ENCODE data around the gene COL6A2. TPM values are rescaled to one million over a fixed set of nuclear protein-coding genes. Genes with fewer than 3 reads are reported as not detected.

The COL6A2 gene
- total RNA-seq, 6 experiments from 2014 or later, result 17.3 to 81.7 (median 38.4) TPM

GRCh38 chr21:46141767-46142581, 44.1 kb downstream of the COL6A2 start:
- WGBS (ENCODE audit: insufficient coverage, low coverage, low lambda C conversion rate, missing lambda C conversion rate), result 91% methylated on average over 11 of the region's 45 CpGs
- ATAC-seq (no peak), DNase-seq (peak; percentile 23 to 56 (median 48))
- TF ChIP-seq POLR2A (IDR thresholded peaks at IDR 0.05) (no peak), CTCF (IDR thresholded peaks at IDR 0.05) (no peak)
- no peak overlapping the region for H3K4me3 ChIP-seq
- peaks cover 0 to 76% (median 32%) of the 10 kb centered on the region in 4 donors for H3K36me3 ChIP-seq
- H3K27me3 ChIP-seq, result no peaks in the 10 kb centered on the region
- no peak overlapping the region for H3K27ac ChIP-seq
- intact Hi-C loops (cut with DNase I), result no loop called here
- H3K9me3 ChIP-seq, result no peaks in the 10 kb centered on the region
- no peaks in the 10 kb centered on the region for H3K4me1 ChIP-seq

- H3K36me3 ChIP-seq, result peaks cover 0 to 78% (median 33%) of the 10 kb centered on the region in 4 donors
- 79% methylated on average over 11 of the region's 21 CpGs for WGBS (ENCODE audit: insufficient coverage, low coverage, low lambda C conversion rate, missing lambda C conversion rate)
- H3K4me3 ChIP-seq, result no peak overlapping the region
- ATAC-seq (no peak), DNase-seq (peak; percentile 14 to 54 (median 42))
- no peak overlapping the region for H3K27ac ChIP-seq
- no peaks in the 10 kb centered on the region for H3K4me1 ChIP-seq
- no peaks in the 10 kb centered on the region for H3K9me3 ChIP-seq
- H3K27me3 ChIP-seq, result no peaks in the 10 kb centered on the region
- no peak for TF ChIP-seq CTCF (IDR thresholded peaks at IDR 0.05)
- no peak for TF ChIP-seq POLR2A (IDR thresholded peaks at IDR 0.05)
- intact Hi-C loops (cut with DNase I), result no loop called here
These were observed 44.9 kb downstream of the COL6A2 start for GRCh38 chr21:46142582-46143473.

GRCh38 chr21:46144464-46145070, 46.7 kb downstream of the COL6A2 start:
- intact Hi-C loops (cut with DNase I), result no loop called here
- WGBS (ENCODE audit: insufficient coverage, low coverage, low lambda C conversion rate, missing lambda C conversion rate), result 44% methylated on average over 3 of the region's 4 CpGs
- ATAC-seq (peak in 1 of 4 donors; percentile 1), DNase-seq (peak in 2 of 3 donors; percentile 44 to 53)
- no peaks in the 10 kb centered on the region for H3K27me3 ChIP-seq
- no peak overlapping the region for H3K4me3 ChIP-seq
- TF ChIP-seq POLR2A (IDR thresholded peaks at IDR 0.05) (no peak), CTCF (IDR thresholded peaks at IDR 0.05) (no peak)
- H3K4me1 ChIP-seq, result no peaks in the 10 kb centered on the region
- H3K9me3 ChIP-seq, result no peaks in the 10 kb centered on the region
- H3K27ac ChIP-seq, result no peak overlapping the region
- H3K36me3 ChIP-seq, result peaks cover 0 to 80% (median 40%) of the 10 kb centered on the region in 4 donors

- ATAC-seq, result peak in 1 of 4 donors; percentile 4
- intact Hi-C loops (cut with DNase I), result no loop called here
- no peak overlapping the region for H3K27ac ChIP-seq
These were observed 47.4 kb downstream of the COL6A2 start for GRCh38 chr21:46145159-46145839.

More at GRCh38 chr21:46145159-46145839, 47.4 kb downstream of the COL6A2 start:
- Histone ChIP-seq H3K4me3 (no peak overlapping the region), H3K9me3 (no peaks in the 10 kb centered on the region), H3K4me1 (peaks cover 0 to 3% (median 0%) of the 10 kb centered on the region in 4 donors), H3K36me3 (peaks cover 0 to 82% (median 39%) of the 10 kb centered on the region in 4 donors), H3K27me3 (no peaks in the 10 kb centered on the region)
- no peak for TF ChIP-seq POLR2A (IDR thresholded peaks at IDR 0.05)
- TF ChIP-seq CTCF (IDR thresholded peaks at IDR 0.05), result no peak
- DNase-seq, result peak; percentile 29 to 60 (median 51)
- 80% methylated on average over 1 of the region's 51 CpGs for WGBS (ENCODE audit: insufficient coverage, low coverage, low lambda C conversion rate, missing lambda C conversion rate)

Measured in right lobe of liver (tissue), 6 donors.